ENCODE data around the gene SERTAD2. TPM values are rescaled to one million over a fixed set of nuclear protein-coding genes. Genes with fewer than 3 reads are reported as not detected.

SERTAD2 gene
- total RNA-seq, 1 donor from 2014 or later, result 9.8 TPM

GRCh38 chr2:64609942-64610281 is 43.8 kb downstream of the SERTAD2 start:
- Mint-ChIP-seq H3K36me3 (ENCODE audit: low read depth, unreplicated experiment) (no peaks in the 10 kb centered on the region), H3K27ac (ENCODE audit: unreplicated experiment) (no peak overlapping the region), H3K4me3 (ENCODE audit: unreplicated experiment) (no peak overlapping the region), H3K9me3 (ENCODE audit: unreplicated experiment) (no peaks in the 10 kb centered on the region), H3K4me1 (ENCODE audit: unreplicated experiment) (peaks cover 17% of the 10 kb centered on the region), H3K27me3 (ENCODE audit: unreplicated experiment) (peaks cover 10% of the 10 kb centered on the region)
- DNase-seq (ENCODE audit: low spot score), result no peak
- TF ChIP-seq CTCF (IDR thresholded peaks at IDR 0.05; ENCODE audit: unreplicated experiment), result no peak

GRCh38 chr2:64609227-64609941 is 44.3 kb downstream of the SERTAD2 start:
- peaks cover 11% of the 10 kb centered on the region for H3K27me3 Mint-ChIP-seq (ENCODE audit: unreplicated experiment)
- peaks cover 17% of the 10 kb centered on the region for H3K4me1 Mint-ChIP-seq (ENCODE audit: unreplicated experiment)
- peak; percentile 17 for TF ChIP-seq CTCF (IDR thresholded peaks at IDR 0.05; ENCODE audit: unreplicated experiment)
- no peaks in the 10 kb centered on the region for H3K36me3 Mint-ChIP-seq (ENCODE audit: low read depth, unreplicated experiment)
- no peaks in the 10 kb centered on the region for H3K9me3 Mint-ChIP-seq (ENCODE audit: unreplicated experiment)
- H3K27ac Mint-ChIP-seq (ENCODE audit: unreplicated experiment), result no peak overlapping the region
- DNase-seq (ENCODE audit: low spot score), result peak; percentile 82
- H3K4me3 Mint-ChIP-seq (ENCODE audit: unreplicated experiment), result no peak overlapping the region

- TF ChIP-seq CTCF (IDR thresholded peaks at IDR 0.05; ENCODE audit: unreplicated experiment), result no peak
- no peak for DNase-seq (ENCODE audit: low spot score)
- Mint-ChIP-seq H3K36me3 (ENCODE audit: low read depth, unreplicated experiment) (no peaks in the 10 kb centered on the region), H3K9me3 (ENCODE audit: unreplicated experiment) (no peaks in the 10 kb centered on the region), H3K27me3 (ENCODE audit: unreplicated experiment) (peaks cover 11% of the 10 kb centered on the region), H3K4me1 (ENCODE audit: unreplicated experiment) (peaks cover 17% of the 10 kb centered on the region), H3K27ac (ENCODE audit: unreplicated experiment) (no peak overlapping the region), H3K4me3 (ENCODE audit: unreplicated experiment) (peak overlapping the region; percentile 59)
These were observed 44.9 kb downstream of the SERTAD2 start for GRCh38 chr2:64608867-64609226.

GRCh38 chr2:64607381-64608304 is 46.1 kb downstream of the SERTAD2 start:
- Mint-ChIP-seq H3K36me3 (ENCODE audit: low read depth, unreplicated experiment) (no peaks in the 10 kb centered on the region), H3K4me3 (ENCODE audit: unreplicated experiment) (no peak overlapping the region), H3K9me3 (ENCODE audit: unreplicated experiment) (no peaks in the 10 kb centered on the region), H3K4me1 (ENCODE audit: unreplicated experiment) (peaks cover 17% of the 10 kb centered on the region), H3K27me3 (ENCODE audit: unreplicated experiment) (peaks cover 11% of the 10 kb centered on the region), H3K27ac (ENCODE audit: unreplicated experiment) (no peak overlapping the region)
- no peak for TF ChIP-seq CTCF (IDR thresholded peaks at IDR 0.05; ENCODE audit: unreplicated experiment)
- DNase-seq (ENCODE audit: low spot score), result no peak

Measured in endothelial cell (in vitro differentiated cells).